K562 (cell line): ENCODE measurements around the gene NCOA1. TPM values are rescaled to one million over a fixed set of nuclear protein-coding genes. Genes with fewer than 3 reads are reported as not detected.

Source experiments
- ATAC-seq: fragments of 200-7000 bp; cut with Tn5 transposase; 3 replicates; pipeline ENCODE4 v1.9.1; 2020; ENCODE audit warnings: moderate library complexity
- BruUV-seq: library from RNA; stranded (reverse); fragments of 400-500 nt; replicated peaks from 2 replicates; lab custom pipeline; 2021; lab: Mats Ljungman, UMichigan
- CTCF ChIA-PET: fragments of 300-600 bp; formaldehyde crosslinking; extraction: SDS; loops from one replicate; lab custom pipeline; 2021; ENCODE audit warnings: low intra/inter-chr PET ratio; lab: Yijun Ruan, JAX
- POLR2A ChIA-PET: fragments of 300-600, 350-650 bp; sonication (Branson Sonifier 250); formaldehyde crosslinking; extraction: SDS; loops from one replicate; lab custom pipeline; 2021; ENCODE audit warnings: antibody characterized with exemption, inconsistent platforms; lab: Yijun Ruan, JAX
- DNase-seq, 4 experiments: peaks; one replicate each; pipeline versions ENCODE4 v3.0.0 to v3.0.0-alpha.2; 2011 to 2018; ENCODE audit warnings: low spot score in 3 of 4, mixed read lengths in 3 of 4; ENCODE audit errors: extremely low read depth in 1 of 4
- FAIRE-seq: peaks from 2 replicates; lab custom pipeline; 2011; peaks lifted over from hg19 to GRCh38; lab: Jason Lieb, UNC
- H2AFZ ChIP-seq: 2 replicates; pipeline ENCODE4 v1.6.0; 2011; ENCODE audit warnings: low read depth, low read length, control low read depth, inconsistent platforms
- H3K27ac ChIP-seq: fragments of 200-600 bp; 3 replicates; pipeline ENCODE4 v1.8.0; 2011; ENCODE audit warnings: low read depth, mild to moderate bottlenecking, control low read depth, inconsistent platforms, low read length, moderate library complexity, mixed read lengths; ENCODE audit errors: extremely low read depth
- H3K27me3 ChIP-seq, 2 experiments: fragments of 300-600 bp in 1 of 2; 2 replicates in 1 of 2; 3 replicates in 1 of 2; pipeline versions ENCODE4 v1.6.0 to v1.8.0; 2011; ENCODE audit warnings: inconsistent platforms in 2 of 2, low read length in 2 of 2, mild to moderate bottlenecking in 1 of 2, mixed read lengths in 1 of 2, moderate library complexity in 1 of 2; ENCODE audit not compliant: control insufficient read depth in 2 of 2, insufficient read depth in 2 of 2
- H3K36me3 ChIP-seq: fragments of 300-600 bp; 3 replicates; pipeline ENCODE4 v1.8.0; 2011; ENCODE audit warnings: mild to moderate bottlenecking, low read length, inconsistent platforms; ENCODE audit not compliant: control insufficient read depth, insufficient read depth
- H3K4me1 ChIP-seq, 2 experiments: fragments of 200-600 bp in 1 of 2; replicated peaks in 1 of 2; 2 replicates in 1 of 2; 3 replicates in 1 of 2; pipeline versions ENCODE4 v1.5.1 to v1.8.0; 2011; ENCODE audit warnings: inconsistent platforms in 2 of 2, low read length in 2 of 2, mild to moderate bottlenecking in 1 of 2, mixed read lengths in 1 of 2, moderate library complexity in 1 of 2; ENCODE audit not compliant: control insufficient read depth in 2 of 2, insufficient read depth in 2 of 2
- H3K4me2 ChIP-seq: 2 replicates; pipeline ENCODE4 v1.6.1; 2011; ENCODE audit warnings: low read length, control low read depth, inconsistent platforms, mixed read lengths; ENCODE audit not compliant: insufficient read depth
- H3K4me3 ChIP-seq: fragments of 200-600 bp; sonication (generic), shearing (Covaris generic); 2 replicates; pipeline ENCODE4 v1.5.1; 2016; ENCODE audit warnings: control low read depth, inconsistent platforms
- H3K79me2 ChIP-seq: fragments of 200-600 bp; 3 replicates; pipeline ENCODE4 v1.8.0; 2011; ENCODE audit warnings: low read length, inconsistent platforms; ENCODE audit not compliant: control insufficient read depth, insufficient read depth
- H3K9ac ChIP-seq, 2 experiments: 2 replicates each; pipeline versions ENCODE4 v1.6.0 to v1.6.1; 2011; ENCODE audit warnings: low read depth in 2 of 2, low read length in 2 of 2, control low read depth in 1 of 2, inconsistent platforms in 1 of 2, mild to moderate bottlenecking in 1 of 2, mixed read lengths in 1 of 2; ENCODE audit not compliant: insufficient read depth in 1 of 2
- H3K9me1 ChIP-seq: one replicate; pipeline ENCODE4 v1.6.0; 2011; ENCODE audit warnings: inconsistent platforms, mild to moderate bottlenecking, low read length, moderate library complexity; ENCODE audit not compliant: control insufficient read depth, insufficient read depth
- H3K9me3 ChIP-seq: replicated peaks from 2 replicates; pipeline ENCODE4 v1.5.1; 2011; ENCODE audit warnings: low read depth, low read length, inconsistent platforms; ENCODE audit not compliant: control insufficient read depth, insufficient read depth
- H4K20me1 ChIP-seq: replicated peaks from 2 replicates; pipeline ENCODE4 v1.6.1; 2011; ENCODE audit warnings: low read length, inconsistent platforms, mixed read lengths; ENCODE audit not compliant: control insufficient read depth, insufficient read depth
- CUX1 ChIP-seq: fragments of 200-800 bp; sonication (Bioruptor generic); IDR thresholded peaks from 2 replicates; pipeline ENCODE4 v1.6.1; 2016; ENCODE audit warnings: missing genetic modification characterization, missing compliant biosample characterization
- EP300 ChIP-seq: IDR thresholded peaks from 2 replicates; pipeline ENCODE4 v1.6.1; 2012; ENCODE audit warnings: low read length, improper control_type of control experiment
- FOXP1 ChIP-seq: sonication (generic); formaldehyde crosslinking; IDR thresholded peaks from 2 replicates; pipeline ENCODE4 v1.8.0; 2022; ENCODE audit warnings: mild to moderate bottlenecking, missing genetic modification reagents
- KDM2B ChIP-seq: fragments of 250-450 bp; sonication (Bioruptor Pico); IDR thresholded peaks from 2 replicates; pipeline ENCODE4 v1.8.0; 2021; ENCODE audit warnings: mild to moderate bottlenecking, moderate library complexity
- TAF1 ChIP-seq: IDR thresholded peaks from 2 replicates; pipeline ENCODE4 v1.6.1; 2011; ENCODE audit warnings: mild to moderate bottlenecking, low read length, moderate library complexity; ENCODE audit not compliant: insufficient read depth, control insufficient read depth, severe bottlenecking; ENCODE audit errors: extremely low read depth
- TBP ChIP-seq: optimal IDR thresholded peaks from 2 replicates; pipeline ENCODE3; 2011; ENCODE audit warnings: low read depth, low read length, improper control_type of control experiment
- ZNF398 ChIP-seq: fragments of 250-450 bp; sonication (Bioruptor Pico); IDR thresholded peaks from 2 replicates; pipeline ENCODE4 v1.8.0; 2021; ENCODE audit warnings: moderate library complexity, mild to moderate bottlenecking, inconsistent platforms
- ZNF512 ChIP-seq: IDR thresholded peaks from 2 replicates; pipeline ENCODE4 v1.6.1; 2016; ENCODE audit warnings: missing genetic modification characterization, missing compliant biosample characterization
- WGBS: fragments of 100-300 bp; shearing (Covaris generic); methylation state at CpG from one replicate; pipeline ENCODE4 v1.1.6; 2016; ENCODE audit warnings: low coverage, mixed read lengths; ENCODE audit not compliant: insufficient coverage; ENCODE audit errors: missing lambda C conversion rate; 5-methylcytosine and 5-hydroxymethylcytosine counted together
- in situ Hi-C: fragments of 300-500 bp; cut with MboI; formaldehyde crosslinking; loops from 4 replicates; pipeline ENCODE4 v1.15.0; 2018; ENCODE audit warnings: inconsistent platforms, mixed read lengths
- intact Hi-C: fragments of 100-400 bp; cut with micrococcal nuclease; formaldehyde crosslinking; loops from 2 replicates; pipeline ENCODE4 v1.14.2; 2022
- polyA plus RNA-seq, 8 experiments: library from polyadenylated mRNA; depleted of rRNA in 4 of 8; stranded (reverse) in 5 of 8; unstranded in 3 of 8; fragments of >200 nt; fragmentation: Nextera tagmentation in 2 of 8; fragmentation: Illumina TruSeq in 1 of 8; extraction: Ambion mirVana in 2 of 8; extraction: Trizol in 1 of 8; gene quantifications; 2 replicates each; pipeline versions ENCODE4 v1.2.1 to v1.2.3, GENCODE V29; 2011 to 2014; ENCODE audit warnings: inconsistent platforms in 1 of 8, missing spikeins in 1 of 8
- total RNA-seq, 7 experiments: library from RNA; depleted of rRNA in 6 of 7; stranded (reverse); fragments of >200 nt in 6 of 7; fragmentation: Illumina TruSeq in 2 of 7; extraction: Trizol in 2 of 7; gene quantifications; 2 replicates each; pipeline versions ENCODE4 v1.2.1 to v1.2.3, GENCODE V29; 2011 to 2021; ENCODE audit warnings: low replicate concordance in 1 of 7
- TF ChIP-seq, protein P1 (sequence below): sonication (generic); formaldehyde crosslinking; IDR thresholded peaks from 2 replicates; pipeline ENCODE4 v1.9.0; 2022; ENCODE audit warnings: mild to moderate bottlenecking, missing genetic modification reagents

Gene NCOA1
- total and polyA plus RNA-seq, 9 of the 15 experiments (the other 6 are each of a cell fraction or from before 2014, with no cell fraction given) = 4.9 to 25.7 (median 17.0) TPM

DNA sequence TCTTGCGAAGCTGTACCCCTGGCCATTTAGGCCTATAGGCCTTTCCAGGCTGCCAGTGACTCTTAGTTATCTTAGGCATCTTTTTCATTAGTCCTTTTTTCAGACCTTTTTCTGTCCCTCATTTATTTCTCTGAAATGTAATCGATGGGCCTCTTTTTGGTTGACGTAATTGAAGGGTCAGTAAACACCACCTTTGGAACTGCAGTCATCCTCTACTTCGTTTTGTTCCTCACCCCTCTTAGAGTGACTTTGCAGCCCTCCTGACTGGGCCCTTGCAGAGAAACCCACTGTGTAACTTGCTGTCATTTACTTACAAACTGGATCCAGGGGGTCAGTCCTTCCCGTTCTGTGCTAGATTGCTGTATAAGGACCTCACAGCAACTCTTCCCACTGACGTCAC is 325.4 kb downstream of the NCOA1 start (continued):
- no peak for TF ChIP-seq ZNF512 (tag)

DNA sequence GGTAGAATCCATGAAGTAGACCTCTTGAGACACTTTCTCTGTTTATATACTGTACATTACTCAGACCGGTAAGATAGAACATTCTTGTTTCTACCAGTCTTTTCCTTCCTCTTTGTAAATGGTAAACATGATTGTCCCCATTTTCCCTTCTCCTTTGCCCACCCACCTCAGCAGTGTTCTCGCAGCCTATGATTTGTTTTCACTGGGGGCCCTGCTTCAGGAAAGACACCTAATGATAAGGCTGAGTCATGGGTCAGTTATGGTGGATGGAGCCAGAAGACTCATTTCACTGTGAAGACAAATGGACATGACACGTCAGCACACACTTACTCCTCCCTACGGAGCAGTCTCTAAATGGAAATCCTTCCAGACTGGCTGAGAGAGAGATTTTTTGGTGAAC is 325.8 kb downstream of the NCOA1 start:
- BruUV-seq = no TSS peak
- FAIRE-seq (peak; percentile 89), ATAC-seq (peak; percentile 76), DNase-seq (peak in 2 of 4 experiments; percentile 70 to 78)
- no peaks in the 10 kb centered on the region for H3K27me3 ChIP-seq
- ChIA-PET POLR2A (interaction anchor here (1.7 to 2.0 kb wide), 2 partner anchors 11 to 22 kb away, joined by 3 to 9 read pairs; no protein-coding TSS in a partner anchor), CTCF (no interaction called here)
- H2AFZ ChIP-seq = peak overlapping the region; percentile 40; the same call in 1 of the 2 replicates
- 15% methylated on average over 4 of the region's 4 CpGs for WGBS
- H3K4me1 ChIP-seq = peaks cover 5 to 28% of the 10 kb centered on the region in 2 experiments; a peak in 4 of 5 replicates
- H3K4me2 ChIP-seq = peak overlapping the region; percentile 14
- peaks cover 24% of the 10 kb centered on the region for H3K79me2 ChIP-seq
- H3K9ac ChIP-seq = peak overlapping the region in 1 of 2 experiments; percentile 45; a peak in 1 of 4 replicates
- no peaks in the 10 kb centered on the region for H3K9me1 ChIP-seq
- H3K4me3 ChIP-seq = no peak overlapping the region
- in situ Hi-C loops = no loop called here
- peak overlapping the region; percentile 85 for H3K27ac ChIP-seq
- peaks cover 89% of the 10 kb centered on the region for H3K36me3 ChIP-seq
- 0 out of 2 replicates have a peak, but pooled peaks cover 2% of the 10 kb centered on the region for H4K20me1 ChIP-seq
- intact Hi-C loops = no loop called here
- no peaks in the 10 kb centered on the region for H3K9me3 ChIP-seq
- TF ChIP-seq, protein P1, sequence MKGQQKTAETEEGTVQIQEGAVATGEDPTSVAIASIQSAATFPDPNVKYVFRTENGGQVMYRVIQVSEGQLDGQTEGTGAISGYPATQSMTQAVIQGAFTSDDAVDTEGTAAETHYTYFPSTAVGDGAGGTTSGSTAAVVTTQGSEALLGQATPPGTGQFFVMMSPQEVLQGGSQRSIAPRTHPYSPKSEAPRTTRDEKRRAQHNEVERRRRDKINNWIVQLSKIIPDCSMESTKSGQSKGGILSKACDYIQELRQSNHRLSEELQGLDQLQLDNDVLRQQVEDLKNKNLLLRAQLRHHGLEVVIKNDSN (CRISPR knock-in tag) = no peak
- TF ChIP-seq TBP = no peak
- no peak for TF ChIP-seq KDM2B
- 0 out of 2 replicates have a peak, but pooled peaks have one; percentile 29 for TF ChIP-seq EP300
- no peak for TF ChIP-seq ZNF398 (CRISPR knock-in tag)
- TF ChIP-seq CUX1 (CRISPR knock-in tag) = peak; percentile 35; the same call in 1 of the 2 replicates
- no peak for TF ChIP-seq FOXP1 (CRISPR knock-in tag)
- TF ChIP-seq TAF1 = no peak
